Measurements from ENCODE around the gene OR7G1.

Gene OR7G1

GRCh38 chr19:9116547-9116946 lies 984 bp upstream of the OR7G1 start:
- no peak overlapping the region for H3K4me3 ChIP-seq (ENCODE audit: low read depth, low read length)
- DNase-seq (ENCODE audit: low read depth, low spot score), result no peak
- no peak for TF ChIP-seq CTCF (IDR thresholded peaks at IDR 0.05; ENCODE audit: low read depth, low read length)
- in situ Hi-C loops (cut with HindIII; ENCODE audit: low sequenced_read_pairs), result no loop called here

- no peak overlapping the region for H3K4me3 ChIP-seq (ENCODE audit: low read depth, low read length)
- DNase-seq (ENCODE audit: low read depth, low spot score), result no peak
- no peak for TF ChIP-seq CTCF (IDR thresholded peaks at IDR 0.05; ENCODE audit: low read depth, low read length)
- in situ Hi-C loops (cut with HindIII; ENCODE audit: low sequenced_read_pairs), result no loop called here
These were observed 5.6 kb downstream of the OR7G1 start for GRCh38 chr19:9109959-9110358.

- no peak within 1 kb of the TSS for H3K4me3 ChIP-seq (ENCODE audit: low read depth, low read length)
- in situ Hi-C loops (cut with HindIII; ENCODE audit: low sequenced_read_pairs), result no loop called here
- DNase-seq (ENCODE audit: low read depth, low spot score), result no peak
- no peak for TF ChIP-seq CTCF (IDR thresholded peaks at IDR 0.05; ENCODE audit: low read depth, low read length)
These were observed 8.2 kb downstream of the OR7G1 start, which contains the start of gene OR7G2 for GRCh38 chr19:9107375-9107774. Gene OR7G2 (minus strand): TSS chr19:9107475. CDS start chr19:9103243, 4,232 bp downstream.

- in situ Hi-C loops (cut with HindIII; ENCODE audit: low sequenced_read_pairs), result no loop called here
- no peak for DNase-seq (ENCODE audit: low read depth, low spot score)
- no peak for TF ChIP-seq CTCF (IDR thresholded peaks at IDR 0.05; ENCODE audit: low read depth, low read length)
- no peak within 1 kb of the TSS for H3K4me3 ChIP-seq (ENCODE audit: low read depth, low read length)
These were observed 28.8 kb downstream of the OR7G1 start, which contains the start of gene OR1M1 for GRCh38 chr19:9086761-9087160. Gene OR1M1 (plus strand): TSS chr19:9087061. CDS start chr19:9093245, 6,184 bp downstream.

DNA sequence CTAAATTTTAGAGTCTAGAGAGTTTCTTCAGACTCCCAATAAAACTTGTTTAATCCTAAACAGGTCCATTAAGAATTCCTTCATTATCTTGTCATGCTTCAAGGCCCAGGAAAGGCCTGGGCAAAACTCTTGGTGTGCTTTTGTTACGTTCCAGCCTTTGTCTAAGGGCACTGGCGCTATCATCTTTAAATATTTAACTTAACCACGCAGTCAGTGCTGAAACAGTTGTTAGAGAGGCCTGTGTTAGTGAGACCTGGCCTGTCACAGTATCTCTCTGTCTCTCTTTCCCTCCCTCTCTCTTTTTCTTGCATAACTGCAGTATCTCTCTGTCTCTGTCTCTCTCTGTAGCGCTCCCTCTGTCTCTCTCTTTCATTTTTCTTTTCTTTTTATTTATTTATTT lies 36.9 kb downstream of the OR7G1 start:
- H3K4me3 ChIP-seq (ENCODE audit: low read depth, low read length), result no peak overlapping the region
- no peak for TF ChIP-seq CTCF (IDR thresholded peaks at IDR 0.05; ENCODE audit: low read depth, low read length)
- in situ Hi-C loops (cut with HindIII; ENCODE audit: low sequenced_read_pairs), result no loop called here
- DNase-seq (ENCODE audit: low read depth, low spot score), result no peak

DNA sequence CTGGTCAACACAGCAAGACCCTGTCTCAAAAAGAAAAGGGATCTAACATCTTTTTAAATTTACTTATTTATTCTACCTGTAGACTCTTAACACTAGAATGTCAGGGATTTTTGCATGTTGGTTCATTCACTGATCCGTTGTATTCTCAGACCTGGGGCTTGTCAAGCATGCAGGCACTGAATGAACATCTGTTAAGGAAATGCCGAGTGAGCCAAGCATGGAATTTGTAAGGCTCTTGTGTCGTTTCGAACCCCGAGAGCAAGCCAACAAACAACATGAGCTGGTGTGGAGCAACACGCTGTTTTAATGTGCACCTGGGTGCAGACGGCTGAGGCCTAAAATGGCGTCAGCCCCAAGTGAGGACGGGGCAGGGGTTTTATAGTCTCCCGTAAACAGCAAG lies 38.7 kb downstream of the OR7G1 start:
- DNase-seq (ENCODE audit: low read depth, low spot score), result no peak
- H3K4me3 ChIP-seq (ENCODE audit: low read depth, low read length), result no peak overlapping the region
- TF ChIP-seq CTCF (IDR thresholded peaks at IDR 0.05; ENCODE audit: low read depth, low read length), result no peak
- in situ Hi-C loops (cut with HindIII; ENCODE audit: low sequenced_read_pairs), result no loop called here

All from astrocyte of the spinal cord (primary cell).